Astrocyte (in vitro differentiated cells and primary cell): ENCODE measurements around the gene DCST2. TPM values are rescaled to one million over a fixed set of nuclear protein-coding genes. Genes with fewer than 3 reads are reported as not detected.

ENCODE experiments used
- DNase-seq: peaks from one replicate; pipeline ENCODE4 v3.0.0-alpha.2; 2010; ENCODE audit warnings: low read depth
- FAIRE-seq: peaks from 2 replicates; lab custom pipeline; 2011; peaks lifted over from hg19 to GRCh38; lab: Jason Lieb, UNC
- H2AFZ ChIP-seq: 2 replicates; pipeline ENCODE4 v1.6.0; 2012; ENCODE audit warnings: low read depth, low read length, inconsistent platforms
- H3K27ac ChIP-seq: 2 replicates; pipeline ENCODE4 v1.5.1; 2011; ENCODE audit warnings: low read depth, low read length, inconsistent platforms
- H3K27me3 ChIP-seq: 2 replicates; pipeline ENCODE4 v1.6.0; 2011; ENCODE audit warnings: low read length, inconsistent platforms; ENCODE audit not compliant: insufficient read depth
- H3K36me3 ChIP-seq: 2 replicates; pipeline ENCODE4 v1.5.1; 2011; ENCODE audit warnings: low read length, inconsistent platforms; ENCODE audit not compliant: insufficient read depth
- H3K4me1 ChIP-seq: 2 replicates; pipeline ENCODE4 v1.5.1; 2011; ENCODE audit warnings: low read length, inconsistent platforms; ENCODE audit not compliant: insufficient read depth
- H3K4me2 ChIP-seq: 2 replicates; pipeline ENCODE4 v1.6.0; 2012; ENCODE audit warnings: low read length, inconsistent platforms
- H3K4me3 ChIP-seq: 2 replicates; pipeline ENCODE4 v1.5.1; 2011; ENCODE audit warnings: low read depth, mild to moderate bottlenecking, low read length, inconsistent platforms; ENCODE audit not compliant: insufficient read depth
- H3K79me2 ChIP-seq: 2 replicates; pipeline ENCODE4 v1.6.0; 2012; ENCODE audit warnings: mild to moderate bottlenecking, low read length, inconsistent platforms; ENCODE audit not compliant: insufficient read depth
- H3K9ac ChIP-seq: 2 replicates; pipeline ENCODE4 v1.6.0; 2012; ENCODE audit warnings: mild to moderate bottlenecking, low read length, inconsistent platforms
- H3K9me3 ChIP-seq: 2 replicates; pipeline ENCODE4 v1.5.1; 2012; ENCODE audit warnings: low read depth, mild to moderate bottlenecking, low read length, inconsistent platforms; ENCODE audit not compliant: insufficient read depth
- H4K20me1 ChIP-seq: 2 replicates; pipeline ENCODE4 v1.6.0; 2012; ENCODE audit warnings: low read length, inconsistent platforms; ENCODE audit not compliant: insufficient read depth
- H3K27ac Mint-ChIP-seq: one replicate; pipeline ENCODE4 v1.8.0; 2021; ENCODE audit warnings: mild to moderate bottlenecking, mixed read lengths; ENCODE audit not compliant: unreplicated experiment
- H3K27me3 Mint-ChIP-seq: one replicate; pipeline ENCODE4 v1.8.0; 2021; ENCODE audit warnings: low read depth, mixed read lengths; ENCODE audit not compliant: unreplicated experiment
- H3K36me3 Mint-ChIP-seq: one replicate; pipeline ENCODE4 v1.8.0; 2021; ENCODE audit warnings: low read depth, mixed read lengths; ENCODE audit not compliant: unreplicated experiment
- H3K4me1 Mint-ChIP-seq: one replicate; pipeline ENCODE4 v1.8.0; 2021; ENCODE audit warnings: low read depth, mixed read lengths; ENCODE audit not compliant: unreplicated experiment
- H3K4me3 Mint-ChIP-seq: one replicate; pipeline ENCODE4 v1.8.0; 2021; ENCODE audit warnings: mild to moderate bottlenecking, moderate library complexity, mixed read lengths; ENCODE audit not compliant: unreplicated experiment
- H3K9me3 Mint-ChIP-seq: one replicate; pipeline ENCODE4 v1.8.0; 2021; ENCODE audit warnings: mild to moderate bottlenecking, mixed read lengths; ENCODE audit not compliant: unreplicated experiment
- CTCF ChIP-seq: IDR thresholded peaks from 2 replicates; pipeline ENCODE4 v1.5.1; 2011; ENCODE audit warnings: low read depth, mild to moderate bottlenecking, inconsistent platforms, low read length, moderate library complexity; ENCODE audit not compliant: insufficient read depth
- EZH2 ChIP-seq: IDR thresholded peaks from 2 replicates; pipeline ENCODE4 v1.6.1; 2012; ENCODE audit warnings: mild to moderate bottlenecking, low read length, inconsistent platforms; ENCODE audit not compliant: insufficient read depth
- total RNA-seq: library from RNA; stranded (reverse); gene quantifications from 2 replicates; pipeline ENCODE4 v1.2.1, GENCODE V29; 2021

Gene DCST2
- total RNA-seq, 1 donor from 2014 or later = 0.34 TPM

DNA sequence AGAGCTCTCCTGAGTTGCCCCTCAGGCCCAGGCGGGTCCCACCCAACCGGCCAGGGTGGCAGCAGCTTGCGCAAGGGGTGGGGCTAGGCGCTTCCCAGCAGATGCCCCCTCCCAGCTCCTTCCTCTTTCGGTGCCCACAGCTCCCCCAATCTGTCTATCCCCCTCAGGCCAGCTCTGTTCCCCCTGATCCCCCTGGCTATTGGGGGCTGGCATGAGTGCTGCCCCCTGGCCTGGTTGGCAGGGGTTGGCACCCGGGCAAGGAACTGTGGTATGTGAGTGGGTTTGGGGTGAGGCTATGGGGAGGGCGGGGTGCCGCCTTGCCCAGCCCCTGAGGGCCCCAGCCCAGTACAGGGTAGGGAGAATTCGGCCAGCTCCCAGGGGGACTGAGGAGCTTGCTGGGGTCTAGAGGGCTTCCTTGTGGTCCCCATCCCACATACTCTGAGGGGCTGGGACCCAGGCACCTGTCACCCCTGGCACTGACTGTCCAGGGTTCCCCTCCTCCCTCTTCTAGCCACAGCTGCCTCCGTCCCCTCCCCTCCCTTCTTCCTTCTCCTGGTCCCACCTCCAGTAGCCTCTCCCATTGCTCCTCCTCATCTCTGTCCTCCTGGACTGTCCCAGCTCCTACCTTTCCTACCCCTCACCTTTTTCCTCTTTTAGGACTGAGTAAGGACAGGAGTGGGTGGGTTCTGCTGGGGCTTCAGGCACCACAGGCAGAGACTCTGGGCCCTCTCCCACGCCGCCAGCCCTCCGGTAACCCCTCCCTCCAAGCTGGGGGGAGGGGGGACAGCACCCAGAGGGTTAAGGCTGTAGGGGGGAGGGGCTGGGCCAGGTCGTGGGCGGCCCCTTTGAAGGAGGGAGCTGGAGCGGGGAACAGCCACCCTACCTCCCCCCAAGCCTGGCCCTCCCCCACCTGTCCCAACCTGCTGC, 25.3 kb downstream of the DCST2 start:
- no peaks in the 10 kb centered on the region for H3K9me3 Mint-ChIP-seq
- Histone ChIP-seq H3K36me3 (no peaks in the 10 kb centered on the region), H4K20me1 (peaks cover 57% of the 10 kb centered on the region), H3K27me3 (no peaks in the 10 kb centered on the region), H3K79me2 (peaks cover 47% of the 10 kb centered on the region), H3K4me2 (no peak overlapping the region), H2AFZ (no peak overlapping the region), H3K4me3 (no peak overlapping the region), H3K9me3 (no peaks in the 10 kb centered on the region), H3K4me1 (peaks cover 15% of the 10 kb centered on the region), H3K27ac (no peak overlapping the region), H3K9ac (no peak overlapping the region)
- H3K27me3 Mint-ChIP-seq = no peaks in the 10 kb centered on the region
- H3K27ac Mint-ChIP-seq = no peak overlapping the region
- H3K4me3 Mint-ChIP-seq = no peak overlapping the region
- FAIRE-seq (no peak), DNase-seq (no peak)
- peaks cover 12% of the 10 kb centered on the region for H3K36me3 Mint-ChIP-seq
- peaks cover 14% of the 10 kb centered on the region for H3K4me1 Mint-ChIP-seq
- TF ChIP-seq CTCF = no peak
- TF ChIP-seq EZH2 = no peak

DNA sequence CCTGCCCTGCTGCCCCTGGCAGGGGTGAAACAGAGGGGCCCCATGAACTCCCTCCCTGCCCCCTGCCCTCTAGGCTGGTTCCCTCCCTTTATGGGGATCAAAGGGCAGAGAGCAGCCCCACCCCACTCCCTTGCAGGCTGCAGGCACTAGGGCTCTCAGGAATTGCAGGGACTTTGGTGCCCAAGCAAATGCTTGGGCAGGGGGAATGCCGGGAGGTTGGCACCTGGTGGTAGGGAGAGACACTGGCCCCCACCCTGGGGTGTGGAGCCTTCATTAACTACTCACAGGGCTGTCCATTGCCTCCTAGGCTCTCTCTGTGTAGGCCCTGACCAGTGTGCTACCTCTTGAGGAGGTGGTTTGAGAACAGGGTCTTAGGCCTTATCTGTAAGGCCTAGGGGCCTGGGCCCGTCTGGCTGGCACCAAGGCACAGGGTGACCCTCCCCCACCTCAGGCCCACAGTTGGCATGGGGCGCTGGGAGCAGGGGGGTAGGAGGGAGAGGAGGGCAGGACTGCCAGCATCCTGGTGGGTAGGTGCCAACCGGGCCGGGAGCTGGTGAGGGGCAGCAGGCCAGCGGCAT, 26.2 kb downstream of the DCST2 start:
- no peak overlapping the region for H3K4me2 ChIP-seq
- no peaks in the 10 kb centered on the region for H3K36me3 ChIP-seq
- H3K4me3 ChIP-seq = no peak overlapping the region
- H3K27ac ChIP-seq = no peak overlapping the region
- H2AFZ ChIP-seq = no peak overlapping the region
- DNase-seq (no peak), FAIRE-seq (no peak)
- peaks cover 15% of the 10 kb centered on the region for H3K4me1 ChIP-seq
- TF ChIP-seq EZH2 = no peak
- TF ChIP-seq CTCF = no peak
- H3K79me2 ChIP-seq = peaks cover 53% of the 10 kb centered on the region
- Mint-ChIP-seq H3K27ac (no peak overlapping the region), H3K36me3 (peaks cover 6% of the 10 kb centered on the region), H3K27me3 (no peaks in the 10 kb centered on the region), H3K4me1 (peaks cover 10% of the 10 kb centered on the region), H3K4me3 (no peak overlapping the region), H3K9me3 (no peaks in the 10 kb centered on the region)
- H3K9ac ChIP-seq = no peak overlapping the region
- peaks cover 47% of the 10 kb centered on the region for H4K20me1 ChIP-seq
- H3K9me3 ChIP-seq = no peaks in the 10 kb centered on the region
- H3K27me3 ChIP-seq = no peaks in the 10 kb centered on the region
